Measurements from ENCODE around the gene GPR39.

DNA sequence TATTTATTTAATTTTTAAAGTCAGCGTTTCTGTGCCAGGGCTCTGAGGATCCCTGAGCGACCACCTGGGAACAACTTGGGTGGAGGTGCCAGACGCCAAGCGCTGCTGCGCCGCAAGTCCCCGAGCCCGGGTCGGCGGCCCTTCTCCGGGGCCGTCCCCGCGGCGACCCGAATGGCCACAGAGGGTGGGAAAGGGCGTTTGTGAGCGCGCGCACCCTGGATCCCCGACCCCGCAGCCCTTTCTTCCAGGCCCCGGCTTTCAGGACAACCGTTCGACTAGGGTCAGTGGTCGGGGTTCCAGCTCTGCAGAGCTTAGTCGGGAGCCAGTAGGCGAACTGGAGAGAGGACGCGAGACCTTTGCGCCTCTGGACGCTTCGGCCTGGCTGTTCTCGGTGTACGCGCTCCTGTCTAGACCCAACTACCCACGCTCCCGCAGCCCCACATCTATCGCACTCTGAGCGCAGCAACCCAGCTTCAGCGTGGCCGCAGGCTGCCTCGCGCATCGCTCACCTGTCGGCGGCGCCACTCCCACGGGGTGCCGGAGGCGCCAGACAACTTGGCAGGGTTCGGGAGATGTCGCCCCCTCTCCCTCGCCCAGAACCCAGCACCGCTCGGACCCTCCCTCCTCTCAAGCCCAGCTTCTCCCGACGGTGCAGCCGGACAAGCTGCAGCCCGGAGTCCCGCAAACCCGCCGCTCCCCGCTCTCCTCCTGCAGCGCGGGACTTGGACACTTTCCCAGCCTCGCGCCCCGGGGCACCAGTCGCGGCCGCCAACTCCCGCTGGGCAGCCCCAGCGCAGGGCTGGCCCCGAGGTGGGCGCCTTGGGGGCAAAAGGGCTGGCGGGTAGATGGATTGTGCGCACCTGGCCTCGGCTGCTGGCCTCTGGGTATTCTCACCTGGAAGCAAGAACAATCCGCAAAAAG lies 252.6 kb downstream of the GPR39 start:
- TF ChIP-seq POLR2A (IDR thresholded peaks at IDR 0.05) (no peak), EP300 (IDR thresholded peaks at IDR 0.05) (no peak), CTCF (IDR thresholded peaks at IDR 0.05) (no peak)

Measured in tibial nerve (tissue), 4 donors.